Peyer's patch (tissue), 4 donors: ENCODE measurements around the gene PARVB. TPM values are rescaled to one million over a fixed set of nuclear protein-coding genes. Genes with fewer than 3 reads are reported as not detected.
A peak's percentile ranks its signal among the peaks of the same experiment; 100 is the strongest.

ENCODE experiments used
- DNase-seq, 3 donors: peaks; one replicate each; pipeline ENCODE4 v3.0.0-alpha.2; 2017 to 2019
- H3K27ac ChIP-seq, 4 donors: fragments of 200-600 bp; sonication (generic); one replicate each; pipeline ENCODE4 v1.5.1; 2016 to 2019
- H3K27me3 ChIP-seq, 2 donors: fragments of 200-600 bp; sonication (generic); one replicate each; pipeline ENCODE4 v1.5.1; 2019
- H3K36me3 ChIP-seq, 3 donors: fragments of 200-600 bp; sonication (generic); one replicate each; pipeline ENCODE4 v1.5.1; 2016 to 2019
- H3K4me1 ChIP-seq, 4 donors: fragments of 200-600 bp; sonication (generic); one replicate each; pipeline ENCODE4 v1.5.1; 2016 to 2019
- H3K4me3 ChIP-seq, 4 donors: fragments of 200-600 bp; sonication (generic); 1 replicate in 3 of 4; 2 replicates in 1 of 4; pipeline ENCODE4 v1.5.1; 2016 to 2019; ENCODE audit warnings: mild to moderate bottlenecking in 1 of 4
- H3K9me3 ChIP-seq, 4 donors: fragments of 200-600 bp; sonication (generic); one replicate each; pipeline ENCODE4 v1.5.1; 2016 to 2019; ENCODE audit warnings: mild to moderate bottlenecking in 1 of 4
- POLR2A ChIP-seq, 2 donors: fragments of 450-650 bp; IDR thresholded peaks; one replicate each; pipeline ENCODE4 v1.5.1; 2017; ENCODE audit warnings: antibody characterized with exemption in 2 of 2, mild to moderate bottlenecking in 2 of 2, moderate library complexity in 2 of 2
- total RNA-seq, 4 donors: library from RNA; depleted of rRNA; stranded (reverse); fragments of >200 nt; gene quantifications; one replicate each; pipeline ENCODE4 v1.1.0, GENCODE V29; 2016
- TF ChIP-seq, protein P1 (sequence below), 6 experiments: fragments of 450-650 bp in 4 of 6; fragments of 200-600 bp in 2 of 6; sonication (generic) in 1 of 6; IDR thresholded peaks; one replicate each; pipeline ENCODE4 v1.5.1; 2017 to 2019; ENCODE audit warnings: antibody characterized with exemption in 6 of 6, mild to moderate bottlenecking in 3 of 6, moderate library complexity in 1 of 6

The PARVB gene
- total RNA-seq, 4 donors from 2014 or later, result 1.8 to 71.8 (median 7.7) TPM

DNA sequence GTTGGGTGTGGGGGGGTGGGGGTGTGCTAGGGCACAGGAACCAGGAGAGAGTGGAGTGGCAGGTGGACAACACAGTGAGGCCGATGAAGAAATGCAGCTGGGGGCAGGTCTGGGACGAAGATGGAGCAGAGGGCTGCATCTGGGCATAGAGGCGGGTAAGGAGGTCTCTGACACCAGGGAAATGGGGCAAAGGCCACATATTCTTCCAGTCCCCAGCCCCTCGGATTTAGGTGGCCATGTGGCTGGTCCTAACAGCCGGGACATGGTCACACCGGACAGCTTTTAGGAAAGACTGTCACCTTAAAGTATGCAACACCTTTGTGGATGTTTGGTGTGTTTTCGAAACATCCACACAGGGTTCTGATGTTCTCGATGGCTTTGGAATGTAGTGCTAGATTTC, 151.6 kb downstream of the PARVB start:
- no peaks in the 10 kb centered on the region for H3K9me3 ChIP-seq
- TF ChIP-seq, protein P1, sequence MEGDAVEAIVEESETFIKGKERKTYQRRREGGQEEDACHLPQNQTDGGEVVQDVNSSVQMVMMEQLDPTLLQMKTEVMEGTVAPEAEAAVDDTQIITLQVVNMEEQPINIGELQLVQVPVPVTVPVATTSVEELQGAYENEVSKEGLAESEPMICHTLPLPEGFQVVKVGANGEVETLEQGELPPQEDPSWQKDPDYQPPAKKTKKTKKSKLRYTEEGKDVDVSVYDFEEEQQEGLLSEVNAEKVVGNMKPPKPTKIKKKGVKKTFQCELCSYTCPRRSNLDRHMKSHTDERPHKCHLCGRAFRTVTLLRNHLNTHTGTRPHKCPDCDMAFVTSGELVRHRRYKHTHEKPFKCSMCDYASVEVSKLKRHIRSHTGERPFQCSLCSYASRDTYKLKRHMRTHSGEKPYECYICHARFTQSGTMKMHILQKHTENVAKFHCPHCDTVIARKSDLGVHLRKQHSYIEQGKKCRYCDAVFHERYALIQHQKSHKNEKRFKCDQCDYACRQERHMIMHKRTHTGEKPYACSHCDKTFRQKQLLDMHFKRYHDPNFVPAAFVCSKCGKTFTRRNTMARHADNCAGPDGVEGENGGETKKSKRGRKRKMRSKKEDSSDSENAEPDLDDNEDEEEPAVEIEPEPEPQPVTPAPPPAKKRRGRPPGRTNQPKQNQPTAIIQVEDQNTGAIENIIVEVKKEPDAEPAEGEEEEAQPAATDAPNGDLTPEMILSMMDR (IDR thresholded peaks at IDR 0.05), result no peak
- TF ChIP-seq POLR2A (IDR thresholded peaks at IDR 0.05), result no peak
- no peak for DNase-seq
- H3K27me3 ChIP-seq, result no peaks in the 10 kb centered on the region
- H3K4me3 ChIP-seq, result no peak overlapping the region
- no peaks in the 10 kb centered on the region for H3K36me3 ChIP-seq
- H3K4me1 ChIP-seq, result peaks cover 0 to 3% (median 0%) of the 10 kb centered on the region in 4 donors
- no peak overlapping the region for H3K27ac ChIP-seq

DNA sequence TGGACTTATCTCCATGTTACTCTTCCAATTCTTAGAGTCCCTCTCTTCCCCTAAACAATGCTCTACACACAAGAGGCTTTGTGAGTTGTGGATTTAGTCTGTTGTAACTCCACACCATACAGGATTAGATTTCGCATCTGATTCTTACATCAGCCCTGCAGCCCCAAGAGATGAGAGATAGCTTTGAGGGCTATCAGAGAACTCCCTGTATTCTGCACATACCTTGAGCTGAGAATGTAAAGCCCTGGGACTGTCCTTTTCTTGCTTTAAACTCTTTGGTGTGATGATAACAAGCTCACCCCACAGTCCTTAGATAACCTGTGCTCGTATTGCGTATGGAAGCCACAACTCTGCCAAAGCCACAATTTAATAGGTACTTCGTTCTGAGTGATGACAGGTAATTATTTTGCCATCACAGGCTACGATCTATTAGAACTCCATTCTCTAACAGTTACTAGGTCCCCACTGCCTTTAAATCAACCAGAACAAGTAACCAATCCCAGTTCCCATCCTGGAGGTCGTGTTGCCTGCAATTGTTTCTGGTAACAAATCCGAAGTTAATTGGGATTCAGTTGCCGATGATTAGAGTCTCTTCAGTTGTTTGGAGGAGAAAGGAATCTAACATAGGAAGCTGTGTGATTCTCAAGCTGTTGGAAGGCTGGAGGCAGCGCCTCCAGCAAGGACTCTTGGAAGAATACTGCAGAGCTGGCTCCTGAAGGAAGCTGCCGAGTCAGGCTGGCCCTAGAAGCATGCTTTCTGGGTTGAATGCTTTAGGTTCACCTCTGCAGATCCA, 155.3 kb downstream of the PARVB start:
- DNase-seq, result no peak
- Histone ChIP-seq H3K36me3 (no peaks in the 10 kb centered on the region), H3K27me3 (no peaks in the 10 kb centered on the region), H3K27ac (no peak overlapping the region), H3K4me1 (peaks cover 0 to 4% (median 0%) of the 10 kb centered on the region in 4 donors), H3K4me3 (no peak overlapping the region), H3K9me3 (no peaks in the 10 kb centered on the region)
- TF ChIP-seq, protein P1 (IDR thresholded peaks at IDR 0.05), result no peak
- TF ChIP-seq POLR2A (IDR thresholded peaks at IDR 0.05), result no peak

DNA sequence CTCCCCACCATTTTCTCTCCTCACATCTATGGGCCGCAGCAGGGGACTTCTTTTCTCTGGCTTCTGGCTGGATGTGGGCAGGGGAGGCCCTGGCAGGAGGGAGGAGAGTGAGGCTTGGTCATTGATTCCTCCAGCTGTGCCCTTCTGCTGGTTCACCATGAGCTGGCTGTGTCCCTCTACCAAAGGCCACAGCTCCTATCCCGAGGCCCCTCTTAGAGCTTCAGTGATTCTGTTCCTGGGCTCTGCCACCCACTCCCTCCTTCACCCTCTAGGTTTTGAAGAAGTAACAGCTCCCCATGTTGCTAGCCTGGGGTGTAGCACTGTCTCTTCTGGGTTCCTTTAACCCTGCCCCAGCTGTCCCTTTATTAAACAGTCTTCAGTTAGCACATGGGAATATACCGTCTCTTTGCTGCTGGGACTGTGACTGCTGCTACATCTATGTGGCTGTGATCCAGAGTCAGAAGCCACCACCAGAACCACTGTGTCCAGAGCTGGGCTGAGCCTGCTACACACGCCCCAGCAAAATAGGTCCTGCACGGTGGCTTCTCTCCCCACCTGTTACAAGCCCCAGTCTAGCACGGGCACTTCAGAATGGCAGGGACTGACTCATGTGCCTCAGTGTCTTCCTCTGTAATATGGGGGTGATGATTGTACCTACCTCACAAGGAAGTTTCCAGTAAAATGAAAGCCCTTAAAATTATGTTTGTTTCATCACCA, 156.0 kb downstream of the PARVB start:
- TF ChIP-seq, protein P1 (IDR thresholded peaks at IDR 0.05), result no peak
- TF ChIP-seq POLR2A (IDR thresholded peaks at IDR 0.05), result no peak

DNA sequence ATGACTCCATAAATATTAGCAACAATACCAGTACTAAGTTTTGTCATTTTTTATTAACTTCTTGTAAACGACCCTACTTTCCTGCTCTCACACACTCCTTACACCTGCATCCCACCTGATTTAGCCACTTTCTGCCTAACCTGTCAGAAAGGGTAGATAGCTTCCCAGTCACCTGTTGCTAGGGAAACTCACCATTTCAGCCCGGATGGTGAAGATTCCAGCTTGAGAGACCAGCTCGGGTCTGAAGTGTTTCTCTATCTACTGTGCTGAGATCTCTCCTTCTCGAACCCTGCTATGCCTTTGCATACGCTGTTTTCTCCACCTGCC, 156.6 kb downstream of the PARVB start, which contains the start of gene PARVG:
Gene PARVG (plus strand): TSS at position 220 of the 327 bp plus-strand sequence. CDS start 2,405 bp downstream, outside the sequence.
- TF ChIP-seq, protein P1 (IDR thresholded peaks at IDR 0.05), result no peak
- no peak for TF ChIP-seq POLR2A (IDR thresholded peaks at IDR 0.05)
- Histone ChIP-seq H3K9me3 (no peaks in the 10 kb centered on the region), H3K27ac (peak within 1 kb of the TSS; percentile 74 to 93 (median 81)), H3K4me1 (peaks cover 0 to 4% (median 0%) of the 10 kb centered on the region in 4 donors), H3K4me3 (peak within 1 kb of the TSS; percentile 49 to 64 (median 54)), H3K27me3 (no peaks in the 10 kb centered on the region), H3K36me3 (no peaks in the 10 kb centered on the region)
- DNase-seq, result peak in 2 of 3 donors; percentile 80

More for the DNA sequence above, 156.0 kb downstream of the PARVB start:
- no peak for DNase-seq
- Histone ChIP-seq H3K27ac (peak overlapping the region in 1 of 4 donors; percentile 93), H3K36me3 (no peaks in the 10 kb centered on the region), H3K4me3 (no peak overlapping the region), H3K4me1 (peaks cover 0 to 4% (median 0%) of the 10 kb centered on the region in 4 donors), H3K27me3 (no peaks in the 10 kb centered on the region), H3K9me3 (no peaks in the 10 kb centered on the region)

DNA sequence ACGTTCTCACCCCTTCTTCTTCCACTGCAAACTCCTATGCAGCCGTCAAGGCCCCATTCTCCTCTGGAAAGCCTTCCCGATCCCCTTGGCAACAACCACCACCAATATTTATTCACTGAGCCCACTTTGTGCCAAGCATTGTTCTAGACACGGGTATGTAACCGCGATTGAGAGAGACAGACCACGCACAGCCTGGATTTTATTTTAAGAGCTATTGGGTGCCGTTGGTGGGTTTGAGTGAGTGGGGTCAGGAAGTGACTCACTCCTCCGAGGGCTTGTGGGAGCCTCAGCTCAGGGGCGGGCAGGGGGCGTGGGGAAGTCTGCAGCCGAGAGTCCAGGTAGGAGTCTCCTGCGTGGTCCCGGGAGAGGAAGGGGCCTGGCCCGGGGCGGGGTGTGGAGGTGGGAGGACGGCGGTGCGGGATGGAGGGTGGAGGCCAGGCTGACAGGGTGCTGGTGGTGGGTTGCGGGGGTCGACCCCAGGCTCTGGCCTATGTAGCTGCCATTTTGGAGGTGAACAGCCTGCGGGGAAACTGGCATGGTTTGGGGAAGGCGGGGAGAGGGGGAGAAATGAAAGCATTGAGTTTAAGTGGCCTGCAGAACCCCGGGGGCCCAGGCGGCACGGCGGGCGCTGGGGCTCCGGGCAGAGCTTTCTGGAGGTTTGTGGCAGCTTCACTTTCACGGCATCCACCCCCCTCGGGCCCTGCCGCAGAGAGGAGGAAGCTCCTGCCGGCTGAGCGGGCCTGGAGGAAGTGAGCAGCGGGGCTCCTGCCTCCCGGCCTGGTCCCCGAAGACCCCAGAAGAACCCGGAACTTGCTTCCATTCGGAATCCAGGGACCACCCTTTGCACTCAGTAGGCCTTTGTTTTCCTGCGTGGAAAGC, 157.2 kb downstream of the PARVB start:
- DNase-seq, result peak; percentile 52 to 80 (median 75)
- Histone ChIP-seq H3K4me3 (peak overlapping the region; percentile 49 to 64 (median 54)), H3K9me3 (no peaks in the 10 kb centered on the region), H3K4me1 (peaks cover 0 to 4% (median 0%) of the 10 kb centered on the region in 4 donors), H3K27me3 (no peaks in the 10 kb centered on the region), H3K27ac (peak overlapping the region; percentile 74 to 93 (median 81)), H3K36me3 (no peaks in the 10 kb centered on the region)
- TF ChIP-seq, protein P1 (IDR thresholded peaks at IDR 0.05), result no peak
- TF ChIP-seq POLR2A (IDR thresholded peaks at IDR 0.05), result no peak
